ENCODE measurements around the gene HIRIP3. TPM values are rescaled to one million over a fixed set of nuclear protein-coding genes. Genes with fewer than 3 reads are reported as not detected.

Gene HIRIP3
- polyA plus RNA-seq, 3 donors: 3.3 to 4.8 (median 3.7) TPM

GRCh38 chr16:30030841-30031413 lies 35.5 kb upstream of the HIRIP3 start, which contains the start of gene TLCD3B:
TSS of gene TLCD3B (minus strand) at chr16:30031271. CDS start at chr16:30030527, 744 bp downstream.
- H3K36me3 ChIP-seq (replicated peaks in 1 of 2; ENCODE audit: control insufficient read depth in 1 of 2, insufficient read depth in 2 of 2, low read length in 2 of 2): no peaks in the 10 kb centered on the region
- no peak for TF ChIP-seq CTCF (IDR thresholded peaks at IDR 0.05)
- H3K4me3 Mint-ChIP-seq: peak within 1 kb of the TSS in 1 of 2 donors; percentile 86
- H3K79me2 ChIP-seq (ENCODE audit: insufficient read depth, low read length): no peaks in the 10 kb centered on the region
- peaks cover 0 to 4% of the 10 kb centered on the region in 2 donors for H3K4me1 ChIP-seq (ENCODE audit: control insufficient read depth in 1 of 2, insufficient read depth in 2 of 2, low read length in 2 of 2)
- no peak within 1 kb of the TSS for H2AFZ ChIP-seq (ENCODE audit: insufficient read depth, low read depth, low read length, poor library complexity, severe bottlenecking)
- no peaks in the 10 kb centered on the region for H3K36me3 Mint-ChIP-seq
- no peak within 1 kb of the TSS for H3K4me2 ChIP-seq (replicated peaks; ENCODE audit: extremely low read depth, low read length, poor library complexity, severe bottlenecking)
- no peak within 1 kb of the TSS for H3K4me3 ChIP-seq (replicated peaks in 1 of 3; ENCODE audit: low read depth in 2 of 3, low read length in 3 of 3)
- H3K9me3 ChIP-seq (replicated peaks in 1 of 2; ENCODE audit: control insufficient read depth in 1 of 2, insufficient read depth in 1 of 2, low read length in 2 of 2): peaks cover 0 to 6% of the 10 kb centered on the region in 2 donors
- peak in 1 of 3 donors; percentile 5 for DNase-seq
- no peak within 1 kb of the TSS for H3K27ac ChIP-seq (ENCODE audit: low read depth in 1 of 2, low read length in 2 of 2)
- H4K20me1 ChIP-seq (ENCODE audit: insufficient read depth, low read length): no peaks in the 10 kb centered on the region
- intact Hi-C loops (cut with micrococcal nuclease): no loop called here
- peaks cover 30 to 59% of the 10 kb centered on the region in 2 donors for H3K27me3 ChIP-seq (ENCODE audit: control insufficient read depth in 2 of 2, insufficient read depth in 2 of 2, low read length in 2 of 2)
- H3K9me3 Mint-ChIP-seq: peaks cover 0 to 8% (median 5%) of the 10 kb centered on the region in 7 donors
- H3K9ac ChIP-seq (ENCODE audit: insufficient read depth, low read length, poor library complexity, severe bottlenecking): no peak within 1 kb of the TSS
- under 1% methylated on average over 16 of the region's 27 CpGs for WGBS (ENCODE audit: insufficient coverage)
- peaks cover 3% of the 10 kb centered on the region for H3K4me1 Mint-ChIP-seq
- peaks cover 54 to 89% (median 70%) of the 10 kb centered on the region in 3 donors for H3K27me3 Mint-ChIP-seq (ENCODE audit: low read depth in 3 of 3)
- no peak within 1 kb of the TSS for H3K27ac Mint-ChIP-seq

DNA sequence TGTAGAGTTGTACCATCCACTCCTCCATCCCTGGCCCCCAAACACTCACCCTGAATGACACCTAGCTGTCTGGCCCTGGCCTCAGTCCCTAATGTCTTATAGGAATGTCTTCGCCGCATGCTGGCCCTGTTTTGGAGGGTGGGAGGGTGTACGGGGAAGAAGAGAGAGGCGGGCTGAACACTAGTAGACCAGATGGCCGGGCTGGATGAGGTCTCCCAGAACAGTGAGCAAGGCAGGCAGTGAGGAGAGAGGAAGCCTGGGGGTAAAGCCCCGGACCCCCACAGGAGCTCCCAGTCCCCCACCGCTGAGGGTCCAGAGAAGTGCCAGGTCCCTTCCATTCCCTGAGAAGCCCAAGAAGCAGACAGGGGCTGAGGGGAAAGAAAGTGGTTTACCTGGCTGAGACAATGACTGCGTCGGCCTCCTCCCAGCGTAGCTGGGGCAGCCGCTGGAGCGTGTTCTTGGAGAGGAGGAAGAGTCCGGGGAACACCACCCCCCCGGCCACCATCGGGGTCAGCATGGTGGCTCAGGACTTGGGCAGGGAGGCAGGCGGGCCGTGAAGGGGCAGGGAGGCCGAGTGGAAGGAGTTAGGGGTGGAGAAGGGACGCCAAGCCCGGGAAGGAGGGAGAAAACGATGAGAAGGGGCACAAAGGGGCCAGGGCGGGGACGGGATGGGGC lies 34.7 kb upstream of the HIRIP3 start:
- H4K20me1 ChIP-seq (ENCODE audit: insufficient read depth, low read length): no peaks in the 10 kb centered on the region
- H3K9me3 ChIP-seq (replicated peaks in 1 of 2; ENCODE audit: control insufficient read depth in 1 of 2, insufficient read depth in 1 of 2, low read length in 2 of 2): peaks cover 0 to 6% of the 10 kb centered on the region in 2 donors
- peaks cover 0 to 8% (median 5%) of the 10 kb centered on the region in 7 donors for H3K9me3 Mint-ChIP-seq
- no peak for TF ChIP-seq CTCF (IDR thresholded peaks at IDR 0.05)
- H3K36me3 Mint-ChIP-seq: no peaks in the 10 kb centered on the region
- intact Hi-C loops (cut with micrococcal nuclease): no loop called here
- peak overlapping the region in 1 of 2 donors; percentile 77 for H3K4me3 Mint-ChIP-seq
- H3K27ac Mint-ChIP-seq: no peak overlapping the region
- H3K4me3 ChIP-seq (replicated peaks in 1 of 3; ENCODE audit: low read depth in 2 of 3, low read length in 3 of 3): no peak overlapping the region
- no peak overlapping the region for H3K27ac ChIP-seq (ENCODE audit: low read depth in 1 of 2, low read length in 2 of 2)
- H3K4me2 ChIP-seq (replicated peaks; ENCODE audit: extremely low read depth, low read length, poor library complexity, severe bottlenecking): no peak overlapping the region
- H3K36me3 ChIP-seq (replicated peaks in 1 of 2; ENCODE audit: control insufficient read depth in 1 of 2, insufficient read depth in 2 of 2, low read length in 2 of 2): no peaks in the 10 kb centered on the region
- peaks cover 50 to 84% (median 68%) of the 10 kb centered on the region in 3 donors for H3K27me3 Mint-ChIP-seq (ENCODE audit: low read depth in 3 of 3)
- H3K27me3 ChIP-seq (ENCODE audit: control insufficient read depth in 2 of 2, insufficient read depth in 2 of 2, low read length in 2 of 2): peaks cover 30 to 59% of the 10 kb centered on the region in 2 donors
- DNase-seq: no peak
- no peak overlapping the region for H2AFZ ChIP-seq (ENCODE audit: insufficient read depth, low read depth, low read length, poor library complexity, severe bottlenecking)
- no peak overlapping the region for H3K9ac ChIP-seq (ENCODE audit: insufficient read depth, low read length, poor library complexity, severe bottlenecking)
- WGBS (ENCODE audit: insufficient coverage): 19% methylated on average over 12 of the region's 23 CpGs
- H3K4me1 Mint-ChIP-seq: peaks cover 3% of the 10 kb centered on the region
- H3K79me2 ChIP-seq (ENCODE audit: insufficient read depth, low read length): no peaks in the 10 kb centered on the region
- peaks cover 0 to 4% of the 10 kb centered on the region in 2 donors for H3K4me1 ChIP-seq (ENCODE audit: control insufficient read depth in 1 of 2, insufficient read depth in 2 of 2, low read length in 2 of 2)
